ENCODE results near the gene UNC93A.
"Not testable (repeated sequence)": the region's sequence is repeated elsewhere in the genome, so short reads cannot be mapped to it uniquely, and the experiment has no call there.

The UNC93A gene

DNA sequence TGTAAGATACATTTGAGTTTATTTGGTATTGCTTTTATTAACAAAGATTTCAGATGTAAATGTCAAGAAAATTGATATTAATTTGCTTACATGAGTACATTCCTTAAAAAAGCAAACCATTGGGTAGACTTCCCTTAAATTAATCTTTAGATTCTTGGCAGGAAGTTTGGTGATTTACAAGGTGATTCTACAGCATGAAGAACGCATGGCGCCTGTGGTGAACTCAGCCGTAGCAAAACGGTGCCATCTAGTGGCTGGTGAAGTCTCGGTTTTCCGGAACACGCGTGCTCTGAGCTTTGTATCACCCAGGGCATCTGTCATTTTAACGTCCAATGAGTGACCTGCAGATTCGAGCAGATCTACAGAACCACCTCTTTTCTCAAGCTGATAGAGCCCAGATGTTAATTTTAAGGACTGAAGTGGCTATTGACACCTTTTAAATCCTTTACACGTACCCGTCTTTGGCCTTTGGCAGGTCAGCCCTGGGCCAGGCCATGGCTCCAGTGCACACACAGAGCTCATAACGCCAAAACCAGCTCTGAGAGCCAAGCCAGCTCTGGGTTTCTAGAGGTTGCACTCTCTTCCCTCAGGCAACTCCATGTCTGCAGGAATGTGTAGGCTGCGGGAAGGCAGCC, 2.4 kb upstream of the UNC93A start:
- not testable (repeated sequence) for H3K4me1 ChIP-seq (ENCODE audit: control insufficient read depth, insufficient read depth, low read length); H3K36me3 ChIP-seq (ENCODE audit: control insufficient read depth, insufficient read depth, low read length); H3K9ac ChIP-seq (ENCODE audit: low read depth, low read length); H3K4me3 ChIP-seq (ENCODE audit: low read depth, low read length); H3K9me3 ChIP-seq (ENCODE audit: control insufficient read depth, insufficient read depth, low read length); H3K27me3 ChIP-seq (ENCODE audit: control insufficient read depth, insufficient read depth, low read length)

DNA sequence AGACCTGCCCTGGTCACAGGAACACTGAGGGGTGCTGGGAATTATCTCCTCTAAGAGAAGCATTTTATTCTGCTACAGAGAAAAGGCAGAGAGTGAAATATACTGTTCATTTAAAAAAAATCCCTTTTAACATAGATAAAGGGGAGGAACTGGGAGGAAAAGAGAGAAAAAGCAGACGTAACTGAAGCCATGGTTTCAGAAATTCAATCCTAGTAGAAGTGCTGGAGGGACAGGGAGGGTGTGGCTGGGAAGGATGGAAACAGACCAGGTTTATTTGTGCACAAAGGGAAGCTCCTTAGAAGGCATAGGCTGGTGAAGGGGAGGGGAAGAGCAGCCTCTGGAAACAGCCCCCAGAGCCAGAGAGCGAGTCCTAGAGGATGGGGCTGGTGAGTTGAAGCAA, 1.8 kb upstream of the UNC93A start:
- not testable (repeated sequence) for H3K4me3 ChIP-seq (ENCODE audit: low read depth, low read length); H3K27me3 ChIP-seq (ENCODE audit: control insufficient read depth, insufficient read depth, low read length); H3K36me3 ChIP-seq (ENCODE audit: control insufficient read depth, insufficient read depth, low read length); H3K9ac ChIP-seq (ENCODE audit: low read depth, low read length); H3K4me1 ChIP-seq (ENCODE audit: control insufficient read depth, insufficient read depth, low read length); H3K9me3 ChIP-seq (ENCODE audit: control insufficient read depth, insufficient read depth, low read length)

DNA sequence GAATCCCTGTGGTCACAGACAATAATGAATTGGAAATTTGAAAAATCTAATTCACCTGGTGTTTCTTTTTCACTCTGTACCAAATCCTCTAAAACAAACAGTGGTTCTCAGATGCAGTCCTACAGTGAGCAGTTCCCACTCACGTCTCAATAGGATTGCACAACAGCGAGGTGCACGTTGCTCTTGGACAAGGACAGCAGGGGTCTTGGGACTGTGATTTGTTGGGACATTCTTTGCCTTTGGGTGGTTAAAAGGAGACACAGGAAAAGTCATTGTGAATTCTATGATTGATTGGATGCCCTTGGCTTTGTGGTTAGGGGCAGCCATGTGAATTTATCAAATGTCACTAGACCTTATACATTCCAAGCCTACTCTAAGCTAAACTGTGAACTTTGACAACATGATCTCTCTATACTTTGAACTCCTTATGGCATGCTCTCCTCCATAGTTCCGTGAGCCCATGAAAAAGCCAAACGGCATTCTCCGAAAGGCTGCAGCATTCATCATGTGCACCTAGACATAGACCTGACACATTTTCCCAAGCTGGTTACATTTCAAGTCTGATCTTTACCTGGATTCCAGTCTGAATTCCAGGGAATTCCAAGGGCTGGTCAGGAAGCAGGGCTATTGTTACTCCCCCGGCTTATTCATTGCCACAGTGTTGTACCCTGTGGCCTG, 647 bp downstream of the UNC93A start:
- H3K9me3 ChIP-seq (ENCODE audit: control insufficient read depth, insufficient read depth, low read length): no peaks in the 10 kb centered on the region
- no peaks in the 10 kb centered on the region for H3K4me1 ChIP-seq (ENCODE audit: control insufficient read depth, insufficient read depth, low read length)
- H3K4me3 ChIP-seq (ENCODE audit: low read depth, low read length): no peak overlapping the region
- no peaks in the 10 kb centered on the region for H3K27me3 ChIP-seq (ENCODE audit: control insufficient read depth, insufficient read depth, low read length)
- no peaks in the 10 kb centered on the region for H3K36me3 ChIP-seq (ENCODE audit: control insufficient read depth, insufficient read depth, low read length)
- H3K9ac ChIP-seq (ENCODE audit: low read depth, low read length): no peak overlapping the region

DNA sequence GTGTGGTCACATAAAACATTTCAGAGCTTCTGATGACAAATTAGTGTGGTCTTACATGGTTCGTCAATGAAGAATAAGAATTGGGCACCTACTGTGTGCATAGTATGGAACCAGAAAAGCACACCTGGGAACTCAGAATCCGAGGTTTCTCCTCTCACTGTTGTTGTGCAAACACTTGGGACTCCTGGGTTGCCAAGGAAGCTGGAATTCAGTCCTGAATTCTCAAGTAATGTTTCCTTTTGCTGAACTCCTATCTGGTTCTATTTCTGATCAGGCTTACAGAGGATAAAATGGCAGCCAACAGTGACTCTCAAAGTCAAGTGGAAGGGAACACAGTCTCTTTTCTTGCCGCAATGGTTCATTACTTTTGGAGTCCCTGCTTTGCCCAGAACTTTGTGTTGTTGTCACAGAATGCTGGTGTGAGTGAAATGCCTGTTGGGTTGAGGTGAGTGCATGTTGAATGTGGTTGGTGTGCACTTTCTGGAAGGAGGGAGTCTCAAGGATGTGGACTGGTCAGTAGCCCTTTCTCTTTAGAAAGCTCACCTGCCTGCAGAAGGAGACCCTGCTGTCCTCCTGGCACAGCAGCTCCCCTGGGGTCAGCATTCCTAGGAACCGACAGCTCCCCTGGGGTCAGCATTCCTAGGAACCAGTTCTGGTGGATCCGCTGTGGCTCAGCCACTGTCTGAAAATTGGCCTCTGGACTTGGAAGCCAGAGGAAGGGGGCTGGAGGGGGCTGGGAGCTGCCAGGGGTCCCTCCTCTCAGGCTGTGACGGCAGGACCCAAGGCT, 1.4 kb downstream of the UNC93A start:
- H3K27me3 ChIP-seq (ENCODE audit: control insufficient read depth, insufficient read depth, low read length): no peaks in the 10 kb centered on the region
- no peaks in the 10 kb centered on the region for H3K9me3 ChIP-seq (ENCODE audit: control insufficient read depth, insufficient read depth, low read length)
- no peak overlapping the region for H3K4me3 ChIP-seq (ENCODE audit: low read depth, low read length)
- H3K36me3 ChIP-seq (ENCODE audit: control insufficient read depth, insufficient read depth, low read length): no peaks in the 10 kb centered on the region
- no peak overlapping the region for H3K9ac ChIP-seq (ENCODE audit: low read depth, low read length)
- H3K4me1 ChIP-seq (ENCODE audit: control insufficient read depth, insufficient read depth, low read length): no peaks in the 10 kb centered on the region

DNA sequence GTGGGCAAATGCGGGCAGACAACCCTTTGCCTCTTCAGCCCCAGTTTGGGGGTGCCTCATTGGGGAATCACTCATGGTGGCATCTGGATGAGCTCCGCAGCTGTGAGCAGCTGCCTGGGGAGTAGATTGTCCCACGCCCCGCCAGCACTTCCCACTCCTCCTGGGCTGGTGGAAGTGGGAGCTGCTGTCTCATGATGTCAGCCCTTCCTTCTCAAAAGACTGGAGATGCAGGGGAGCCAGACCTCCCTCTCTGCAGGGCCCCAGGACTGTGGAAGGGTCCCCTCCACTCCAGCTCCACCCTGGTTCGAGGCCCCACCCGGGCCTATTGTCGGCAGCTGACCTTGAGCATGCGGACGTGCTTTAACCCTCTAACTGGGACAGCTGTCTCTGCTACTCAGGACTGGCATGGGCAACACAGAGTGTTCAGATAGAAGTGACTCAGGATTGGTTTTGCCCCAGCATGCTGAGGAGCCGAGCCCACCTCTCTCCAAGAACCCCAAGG, 2.0 kb downstream of the UNC93A start:
- Histone ChIP-seq H3K9ac (ENCODE audit: low read depth, low read length) (no peak overlapping the region), H3K9me3 (ENCODE audit: control insufficient read depth, insufficient read depth, low read length) (no peaks in the 10 kb centered on the region), H3K27me3 (ENCODE audit: control insufficient read depth, insufficient read depth, low read length) (no peaks in the 10 kb centered on the region), H3K4me3 (ENCODE audit: low read depth, low read length) (no peak overlapping the region), H3K36me3 (ENCODE audit: control insufficient read depth, insufficient read depth, low read length) (no peaks in the 10 kb centered on the region), H3K4me1 (ENCODE audit: control insufficient read depth, insufficient read depth, low read length) (no peaks in the 10 kb centered on the region)

DNA sequence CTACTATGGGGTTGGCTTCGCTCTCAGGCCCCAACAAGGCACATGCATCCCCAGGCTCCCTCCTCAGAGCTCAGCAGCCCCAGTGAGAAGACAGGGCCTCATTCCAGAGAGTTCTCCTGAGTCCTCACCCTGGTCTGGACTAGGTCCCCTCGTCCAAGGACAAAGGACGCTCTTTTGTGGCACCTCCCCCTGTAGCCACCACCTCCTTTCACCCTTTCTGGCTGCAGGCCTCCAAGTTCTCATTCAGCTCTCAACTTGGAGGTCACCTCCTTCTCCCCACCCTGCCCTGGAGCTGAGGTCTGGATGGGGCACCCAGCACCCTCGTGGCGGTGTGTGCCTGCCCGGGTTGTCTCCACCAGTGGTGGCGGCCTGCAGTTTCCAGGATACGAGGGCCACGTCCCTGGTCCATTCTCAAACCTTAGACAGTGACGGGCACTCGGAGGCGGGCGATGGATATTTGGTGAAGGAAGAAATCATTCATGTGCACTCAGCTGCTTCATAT, 2.5 kb downstream of the UNC93A start:
- H3K9me3 ChIP-seq (ENCODE audit: control insufficient read depth, insufficient read depth, low read length): no peaks in the 10 kb centered on the region
- H3K4me3 ChIP-seq (ENCODE audit: low read depth, low read length): no peak overlapping the region
- H3K4me1 ChIP-seq (ENCODE audit: control insufficient read depth, insufficient read depth, low read length): no peaks in the 10 kb centered on the region
- H3K27me3 ChIP-seq (ENCODE audit: control insufficient read depth, insufficient read depth, low read length): no peaks in the 10 kb centered on the region
- H3K36me3 ChIP-seq (ENCODE audit: control insufficient read depth, insufficient read depth, low read length): no peaks in the 10 kb centered on the region
- H3K9ac ChIP-seq (ENCODE audit: low read depth, low read length): no peak overlapping the region

DNA sequence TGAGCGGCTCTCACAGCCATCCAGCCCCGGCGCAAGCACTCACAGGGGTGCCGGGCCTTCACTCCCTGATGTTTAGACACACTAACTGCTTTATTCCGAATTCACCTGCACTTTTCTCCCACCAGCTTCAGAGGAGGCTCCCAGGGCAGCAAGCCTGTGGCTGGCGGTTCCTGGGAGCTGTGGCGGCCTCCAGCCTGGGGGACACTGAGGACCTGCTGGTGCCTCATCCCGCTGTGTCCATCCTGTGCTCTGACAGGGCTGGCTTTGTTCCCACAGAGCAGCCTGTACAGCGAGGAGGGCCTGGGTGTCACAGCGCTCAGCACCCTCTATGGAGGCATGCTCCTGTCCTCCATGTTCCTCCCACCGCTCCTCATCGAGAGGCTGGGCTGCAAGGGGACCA, 3.1 kb downstream of the UNC93A start:
- H3K36me3 ChIP-seq (ENCODE audit: control insufficient read depth, insufficient read depth, low read length): no peaks in the 10 kb centered on the region
- H3K9ac ChIP-seq (ENCODE audit: low read depth, low read length): no peak overlapping the region
- no peaks in the 10 kb centered on the region for H3K27me3 ChIP-seq (ENCODE audit: control insufficient read depth, insufficient read depth, low read length)
- H3K4me1 ChIP-seq (ENCODE audit: control insufficient read depth, insufficient read depth, low read length): no peaks in the 10 kb centered on the region
- no peak overlapping the region for H3K4me3 ChIP-seq (ENCODE audit: low read depth, low read length)
- H3K9me3 ChIP-seq (ENCODE audit: control insufficient read depth, insufficient read depth, low read length): no peaks in the 10 kb centered on the region

DNA sequence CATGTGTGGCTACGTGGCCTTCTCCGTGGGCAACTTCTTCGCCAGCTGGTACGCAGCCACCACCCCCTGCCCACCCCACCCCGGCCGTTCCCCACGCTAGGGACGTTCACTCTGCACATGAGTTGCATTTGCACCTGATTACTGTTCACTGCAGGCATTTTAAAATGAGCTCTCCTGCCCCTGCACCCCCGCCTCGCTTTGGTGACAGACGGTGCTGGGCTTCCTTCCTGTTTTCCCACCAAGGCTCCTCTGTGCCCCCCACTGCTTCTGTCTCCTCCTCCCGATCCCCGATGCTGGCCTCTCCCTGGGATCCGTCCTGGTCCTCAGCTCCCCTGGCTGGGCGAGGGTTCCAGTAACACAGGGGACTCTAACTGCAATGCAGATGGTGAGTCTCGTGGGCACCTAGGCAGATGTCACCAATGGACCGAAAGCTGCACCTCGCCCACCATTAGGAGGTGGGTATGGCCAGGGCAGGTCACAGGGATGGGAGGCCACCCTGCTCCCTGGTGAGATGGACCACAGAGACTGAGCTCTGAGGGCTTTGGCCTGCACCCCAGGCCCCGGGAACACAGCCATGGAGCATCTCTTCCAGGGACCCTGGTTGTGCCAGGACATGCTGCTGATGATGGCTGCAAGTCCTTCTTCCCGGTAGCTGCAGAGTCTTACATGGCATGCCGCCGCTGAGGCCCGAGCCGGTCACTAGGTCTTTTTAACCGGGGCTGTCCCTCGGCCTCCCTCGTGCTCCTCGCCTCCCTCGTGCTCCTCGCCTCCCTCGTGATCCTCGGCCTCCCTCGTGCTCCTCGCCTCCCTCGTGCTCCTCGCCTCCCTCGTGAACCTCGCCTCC, 3.8 kb downstream of the UNC93A start:
- Histone ChIP-seq H3K4me3 (ENCODE audit: low read depth, low read length) (no peak overlapping the region), H3K36me3 (ENCODE audit: control insufficient read depth, insufficient read depth, low read length) (no peaks in the 10 kb centered on the region), H3K4me1 (ENCODE audit: control insufficient read depth, insufficient read depth, low read length) (no peaks in the 10 kb centered on the region), H3K9ac (ENCODE audit: low read depth, low read length) (no peak overlapping the region), H3K9me3 (ENCODE audit: control insufficient read depth, insufficient read depth, low read length) (no peaks in the 10 kb centered on the region), H3K27me3 (ENCODE audit: control insufficient read depth, insufficient read depth, low read length) (no peaks in the 10 kb centered on the region)

DNA sequence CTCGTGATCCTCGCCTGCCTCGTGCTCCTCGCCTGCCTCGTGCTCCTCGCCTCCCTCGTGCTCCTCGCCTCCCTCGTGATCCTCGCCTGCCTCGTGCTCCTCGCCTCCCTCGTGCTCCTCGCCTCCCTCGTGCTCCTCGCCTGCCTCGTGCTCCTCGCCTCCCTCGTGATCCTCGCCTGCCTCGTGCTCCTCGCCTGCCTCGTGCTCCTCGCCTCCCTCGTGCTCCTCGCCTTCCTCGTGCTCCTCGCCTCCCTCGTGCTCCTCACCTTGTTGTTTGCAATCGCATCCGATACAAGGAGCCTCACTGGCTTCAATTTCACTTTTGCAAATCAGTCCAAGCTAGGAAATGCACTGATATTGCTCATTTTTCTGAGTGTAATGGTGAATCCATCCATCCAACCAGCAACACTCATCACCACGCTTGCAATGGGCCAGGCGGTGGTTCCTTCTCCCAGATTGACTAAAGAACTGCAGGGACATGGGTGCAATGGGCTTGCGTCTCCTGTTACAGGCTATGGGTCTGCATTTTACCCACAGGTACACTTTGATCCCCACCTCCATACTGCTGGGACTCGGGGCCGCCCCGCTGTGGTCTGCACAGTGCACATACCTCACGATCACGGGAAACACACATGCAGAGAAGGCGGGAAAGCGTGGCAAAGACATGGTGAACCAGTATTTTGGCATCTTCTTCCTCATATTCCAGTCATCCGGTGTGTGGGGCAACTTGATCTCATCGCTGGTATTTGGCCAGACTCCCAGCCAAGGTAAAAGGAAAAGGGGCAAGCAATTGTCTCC, 4.6 kb downstream of the UNC93A start:
- no peaks in the 10 kb centered on the region for H3K9me3 ChIP-seq (ENCODE audit: control insufficient read depth, insufficient read depth, low read length)
- no peak overlapping the region for H3K9ac ChIP-seq (ENCODE audit: low read depth, low read length)
- no peaks in the 10 kb centered on the region for H3K36me3 ChIP-seq (ENCODE audit: control insufficient read depth, insufficient read depth, low read length)
- H3K27me3 ChIP-seq (ENCODE audit: control insufficient read depth, insufficient read depth, low read length): no peaks in the 10 kb centered on the region
- H3K4me3 ChIP-seq (ENCODE audit: low read depth, low read length): no peak overlapping the region
- H3K4me1 ChIP-seq (ENCODE audit: control insufficient read depth, insufficient read depth, low read length): no peaks in the 10 kb centered on the region

DNA sequence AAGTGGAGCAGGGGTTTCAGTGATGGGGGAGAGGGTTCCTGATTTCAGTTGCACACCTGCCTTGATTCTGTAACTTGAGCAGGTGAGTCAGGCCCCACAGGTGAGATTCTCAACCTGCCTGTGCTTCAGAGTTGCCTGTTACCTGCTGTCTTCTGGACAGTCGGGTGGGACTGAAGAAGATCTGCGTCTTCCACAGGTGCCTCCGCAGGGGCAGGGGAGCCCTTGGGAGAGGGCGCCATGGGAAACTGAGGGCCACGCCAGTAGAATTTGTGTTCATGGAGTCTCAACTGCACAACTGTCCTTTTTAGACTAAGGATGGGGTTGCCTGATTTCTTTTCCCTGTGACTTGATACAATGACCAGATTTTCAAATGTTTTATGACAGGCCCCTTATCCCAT, 5.2 kb downstream of the UNC93A start:
- peaks cover 2% of the 10 kb centered on the region for H3K4me1 ChIP-seq (ENCODE audit: control insufficient read depth, insufficient read depth, low read length)
- no peaks in the 10 kb centered on the region for H3K9me3 ChIP-seq (ENCODE audit: control insufficient read depth, insufficient read depth, low read length)
- H3K27me3 ChIP-seq (ENCODE audit: control insufficient read depth, insufficient read depth, low read length): no peaks in the 10 kb centered on the region
- H3K36me3 ChIP-seq (ENCODE audit: control insufficient read depth, insufficient read depth, low read length): no peaks in the 10 kb centered on the region
- no peak overlapping the region for H3K4me3 ChIP-seq (ENCODE audit: low read depth, low read length)
- H3K9ac ChIP-seq (ENCODE audit: low read depth, low read length): no peak overlapping the region

DNA sequence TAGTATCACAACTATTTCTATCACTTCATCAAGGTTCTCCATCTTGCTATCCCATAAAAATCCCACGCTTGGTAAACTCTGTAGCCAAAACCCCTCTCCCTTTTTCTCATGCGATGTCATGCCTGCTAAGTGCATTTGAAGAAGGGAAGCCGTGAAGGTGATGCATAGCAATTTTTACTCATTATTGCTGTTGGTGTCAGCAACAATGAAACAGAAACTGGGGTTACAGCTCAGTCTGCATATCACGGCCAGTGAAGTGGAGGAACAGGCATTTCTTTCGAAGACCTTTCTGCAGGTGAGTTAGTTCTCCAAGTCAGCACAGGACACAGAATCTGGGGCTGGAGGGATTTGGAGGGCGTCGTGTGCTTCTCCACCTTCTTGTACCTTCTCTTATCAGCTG, 5.8 kb downstream of the UNC93A start:
- peaks cover 2% of the 10 kb centered on the region for H3K4me1 ChIP-seq (ENCODE audit: control insufficient read depth, insufficient read depth, low read length)
- no peaks in the 10 kb centered on the region for H3K27me3 ChIP-seq (ENCODE audit: control insufficient read depth, insufficient read depth, low read length)
- H3K4me3 ChIP-seq (ENCODE audit: low read depth, low read length): no peak overlapping the region

More for the DNA sequence above, 5.8 kb downstream of the UNC93A start:
- Histone ChIP-seq H3K36me3 (ENCODE audit: control insufficient read depth, insufficient read depth, low read length) (no peaks in the 10 kb centered on the region), H3K9me3 (ENCODE audit: control insufficient read depth, insufficient read depth, low read length) (no peaks in the 10 kb centered on the region), H3K9ac (ENCODE audit: low read depth, low read length) (no peak overlapping the region)

All from iPS-15b (cell line).